ENCODE measurements around the gene PDS5A. TPM values are rescaled to one million over a fixed set of nuclear protein-coding genes. Genes with fewer than 3 reads are reported as not detected.
"Not testable (repeated sequence)": the region's sequence is repeated elsewhere in the genome, so short reads cannot be mapped to it uniquely, and the experiment has no call there.

Gene PDS5A
- total RNA-seq, 1 experiment from 2014 or later: 86.4 TPM

- no peaks in the 10 kb centered on the region for H3K27me3 ChIP-seq (ENCODE audit: insufficient read depth, low read depth)
- no peaks in the 10 kb centered on the region for H3K36me3 ChIP-seq (ENCODE audit: low read depth)
- no peaks in the 10 kb centered on the region for H3K9me3 ChIP-seq (ENCODE audit: insufficient read depth, low read depth)
- H4K20me1 ChIP-seq (ENCODE audit: insufficient read depth): no peaks in the 10 kb centered on the region
- peaks cover 19% of the 10 kb centered on the region for H3K4me1 ChIP-seq (replicated peaks; ENCODE audit: insufficient read depth)
- TF ChIP-seq EZH2 (IDR thresholded peaks at IDR 0.05; ENCODE audit: low read depth) (no peak), CTCF (conservative IDR thresholded peaks at IDR 0.05) (no peak)
- POLR2A ChIA-PET (ENCODE audit: unreplicated experiment): no interaction called here
- CTCF ChIA-PET: interaction anchor here (0.6 kb wide), 1 partner anchor 743 kb away, joined by 4 read pairs; no protein-coding TSS in a partner anchor
- H3K27ac ChIP-seq: no peak overlapping the region
- no peaks in the 10 kb centered on the region for H3K79me2 ChIP-seq (ENCODE audit: low read depth)
- peaks cover 18% of the 10 kb centered on the region for H3F3A ChIP-seq (ENCODE audit: insufficient read depth, low read depth)
- H3K4me3 ChIP-seq: no peak overlapping the region
- no peak for DNase-seq
- no peak overlapping the region for H3K4me2 ChIP-seq
- intact Hi-C loops (cut with micrococcal nuclease; ENCODE audit: unreplicated experiment): no loop called here
- no peaks in the 10 kb centered on the region for H3K9me2 ChIP-seq (ENCODE audit: insufficient read depth)
- no peak overlapping the region for H2AFZ ChIP-seq
- no TSS peak for BruUV-seq (replicated peaks)
Observed at GRCh38 chr4:39994406-39994805, 16.7 kb upstream of the PDS5A start.

GRCh38 chr4:39989381-39989780 is 11.7 kb upstream of the PDS5A start:
- H4K20me1 ChIP-seq (ENCODE audit: insufficient read depth); DNase-seq; H3K79me2 ChIP-seq (ENCODE audit: low read depth); H3K4me3 ChIP-seq; H2AFZ ChIP-seq; H3K4me2 ChIP-seq; H3K27ac ChIP-seq; H3K36me3 ChIP-seq (ENCODE audit: low read depth); BruUV-seq (replicated peaks); H3K9me3 ChIP-seq (ENCODE audit: insufficient read depth, low read depth); POLR2A ChIA-PET (ENCODE audit: unreplicated experiment); H3K9me2 ChIP-seq (ENCODE audit: insufficient read depth); H3K27me3 ChIP-seq (ENCODE audit: insufficient read depth, low read depth): not testable (repeated sequence)
- intact Hi-C loops (cut with micrococcal nuclease; ENCODE audit: unreplicated experiment): loop anchor here (2.0 kb wide), 1 partner anchor 57 kb away; no protein-coding TSS in a partner anchor
- peaks cover 15% of the 10 kb centered on the region for H3K4me1 ChIP-seq (replicated peaks; ENCODE audit: insufficient read depth)
- CTCF ChIA-PET: interaction anchor here (0.7 kb wide), 2 partner anchors 30 to 349 kb away, joined by 4 to 7 read pairs; no protein-coding TSS in a partner anchor
- peaks cover 14% of the 10 kb centered on the region for H3F3A ChIP-seq (ENCODE audit: insufficient read depth, low read depth)

GRCh38 chr4:39987485-39987884 is 9.8 kb upstream of the PDS5A start:
- H4K20me1 ChIP-seq (ENCODE audit: insufficient read depth): no peaks in the 10 kb centered on the region
- H3F3A ChIP-seq (ENCODE audit: insufficient read depth, low read depth): peaks cover 14% of the 10 kb centered on the region
- no peak for DNase-seq
- H3K27ac ChIP-seq: no peak overlapping the region
- ChIA-PET POLR2A (ENCODE audit: unreplicated experiment) (no interaction called here), CTCF (no interaction called here)
- no peaks in the 10 kb centered on the region for H3K27me3 ChIP-seq (ENCODE audit: insufficient read depth, low read depth)
- H3K9me3 ChIP-seq (ENCODE audit: insufficient read depth, low read depth): no peaks in the 10 kb centered on the region
- TF ChIP-seq EZH2 (IDR thresholded peaks at IDR 0.05; ENCODE audit: low read depth) (no peak), CTCF (conservative IDR thresholded peaks at IDR 0.05) (no peak)
- intact Hi-C loops (cut with micrococcal nuclease; ENCODE audit: unreplicated experiment): no loop called here
- no TSS peak for BruUV-seq (replicated peaks)
- no peaks in the 10 kb centered on the region for H3K79me2 ChIP-seq (ENCODE audit: low read depth)
- peaks cover 15% of the 10 kb centered on the region for H3K4me1 ChIP-seq (replicated peaks; ENCODE audit: insufficient read depth)
- H2AFZ ChIP-seq: no peak overlapping the region
- no peaks in the 10 kb centered on the region for H3K36me3 ChIP-seq (ENCODE audit: low read depth)
- H3K4me2 ChIP-seq: no peak overlapping the region
- no peak overlapping the region for H3K4me3 ChIP-seq
- no peaks in the 10 kb centered on the region for H3K9me2 ChIP-seq (ENCODE audit: insufficient read depth)

- DNase-seq: no peak
- no peak overlapping the region for H3K4me2 ChIP-seq
- H4K20me1 ChIP-seq (ENCODE audit: insufficient read depth): peaks cover 16% of the 10 kb centered on the region
- peaks cover 34% of the 10 kb centered on the region for H3K79me2 ChIP-seq (ENCODE audit: low read depth)
- H3K4me1 ChIP-seq (replicated peaks; ENCODE audit: insufficient read depth): peaks cover 18% of the 10 kb centered on the region
- ChIA-PET POLR2A (ENCODE audit: unreplicated experiment) (interaction anchor here (0.7 kb wide), 1 partner anchor 1221 kb away, joined by 6 read pairs; no protein-coding TSS in a partner anchor), CTCF (no interaction called here)
- no peak overlapping the region for H3K4me3 ChIP-seq
- intact Hi-C loops (cut with micrococcal nuclease; ENCODE audit: unreplicated experiment): loop anchor here (1.0 to 10.0 kb wide), 4 partner anchors 78 to 1224 kb away; partner anchors contain the start of gene SMIM14
- no TSS peak for BruUV-seq (replicated peaks)
- H3K36me3 ChIP-seq (ENCODE audit: low read depth): peaks cover 10% of the 10 kb centered on the region
- H3K9me3 ChIP-seq (ENCODE audit: insufficient read depth, low read depth): no peaks in the 10 kb centered on the region
- H2AFZ ChIP-seq: no peak overlapping the region
- no peak overlapping the region for H3K27ac ChIP-seq
- H3F3A ChIP-seq (ENCODE audit: insufficient read depth, low read depth): no peaks in the 10 kb centered on the region
- no peak for TF ChIP-seq EZH2 (IDR thresholded peaks at IDR 0.05; ENCODE audit: low read depth)
- TF ChIP-seq CTCF (conservative IDR thresholded peaks at IDR 0.05): no peak
- H3K27me3 ChIP-seq (ENCODE audit: insufficient read depth, low read depth): no peaks in the 10 kb centered on the region
- no peaks in the 10 kb centered on the region for H3K9me2 ChIP-seq (ENCODE audit: insufficient read depth)
Observed at GRCh38 chr4:39978904-39979303, 1.2 kb upstream of the PDS5A start.

Measured in PC-9 (cell line).